SK-N-SH (cell line): ENCODE results near the gene ADRB2. TPM values are rescaled to one million over a fixed set of nuclear protein-coding genes. Genes with fewer than 3 reads are reported as not detected.

Source experiments
- CTCF ChIA-PET: fragments of 300-600, 350-600 bp; formaldehyde crosslinking; extraction: SDS; loops from one replicate; lab custom pipeline; 2021; lab: Yijun Ruan, JAX
- POLR2A ChIA-PET: fragments of 350-600 bp; sonication (Branson Sonifier 250); formaldehyde crosslinking; extraction: SDS; loops from one replicate; lab custom pipeline; 2020; ENCODE audit warnings: antibody characterized with exemption, inconsistent platforms; lab: Yijun Ruan, JAX
- DNase-seq: peaks from one replicate; pipeline ENCODE4 v3.0.0; 2012
- H2AFZ ChIP-seq: fragments of 200-600 bp; sonication (generic); 2 replicates; pipeline ENCODE4 v1.8.1; 2016; ENCODE audit warnings: antibody characterized with exemption, mild to moderate bottlenecking, low read depth
- H3F3A ChIP-seq: fragments of 200-600 bp; sonication (generic); replicated peaks from 2 replicates; pipeline ENCODE3; 2016; ENCODE audit warnings: antibody characterized with exemption, mild to moderate bottlenecking; ENCODE audit not compliant: insufficient read depth
- H3K27ac ChIP-seq, 2 experiments: fragments of 200-500 bp in 1 of 2; fragments of 200-600 bp in 1 of 2; sonication (Bioruptor generic) in 1 of 2; sonication (generic), shearing (Covaris generic) in 1 of 2; 2 replicates each; pipeline versions ENCODE4 v1.5.1 to v1.6.1; 2014 to 2016; ENCODE audit warnings: low read depth in 2 of 2, inconsistent platforms in 1 of 2, low read length in 1 of 2, mild to moderate bottlenecking in 1 of 2, mixed read lengths in 1 of 2
- H3K27me3 ChIP-seq: fragments of 200-600 bp; sonication (generic), shearing (Covaris generic); 2 replicates; pipeline ENCODE4 v1.6.1; 2016; ENCODE audit warnings: mixed run types; ENCODE audit not compliant: insufficient read depth
- H3K36me3 ChIP-seq, 2 experiments: fragments of 200-500 bp in 1 of 2; fragments of 200-600 bp in 1 of 2; sonication (Bioruptor generic) in 1 of 2; sonication (generic) in 1 of 2; replicated peaks in 1 of 2; 2 replicates each; pipeline versions ENCODE3 to v1.5.1; 2014 to 2016; ENCODE audit warnings: low read length in 1 of 2, mild to moderate bottlenecking in 1 of 2; ENCODE audit not compliant: insufficient read depth in 2 of 2, control insufficient read depth in 1 of 2
- H3K4me1 ChIP-seq, 2 experiments: fragments of 200-500 bp in 1 of 2; fragments of 200-600 bp in 1 of 2; sonication (Bioruptor generic) in 1 of 2; sonication (generic), shearing (Covaris generic) in 1 of 2; 2 replicates each; pipeline versions ENCODE4 v1.5.1 to v1.6.1; 2014 to 2016; ENCODE audit warnings: low read depth in 1 of 2, low read length in 1 of 2, mixed run types in 1 of 2; ENCODE audit not compliant: insufficient read depth in 2 of 2, control insufficient read depth in 1 of 2
- H3K4me2 ChIP-seq: fragments of 200-600 bp; sonication (generic), shearing (Covaris generic); 2 replicates; pipeline ENCODE4 v1.6.1; 2017; ENCODE audit warnings: mixed run types
- H3K4me3 ChIP-seq, 2 experiments: fragments of 200-500 bp in 1 of 2; fragments of 200-600 bp in 1 of 2; sonication (Bioruptor generic) in 1 of 2; sonication (generic), shearing (Covaris generic) in 1 of 2; 2 replicates each; pipeline versions ENCODE4 v1.5.1 to v1.8.1; 2014 to 2016; ENCODE audit warnings: low read depth in 2 of 2, inconsistent platforms in 1 of 2, low read length in 1 of 2, mild to moderate bottlenecking in 1 of 2, mixed read lengths in 1 of 2, moderate library complexity in 1 of 2
- H3K79me2 ChIP-seq: fragments of 200-600 bp; sonication (generic); 2 replicates; pipeline ENCODE4 v1.8.1; 2017; ENCODE audit warnings: mild to moderate bottlenecking; ENCODE audit not compliant: insufficient read depth
- H3K9ac ChIP-seq: fragments of 200-600 bp; sonication (generic); 2 replicates; pipeline ENCODE4 v1.6.1; 2017; ENCODE audit warnings: mixed run types
- H3K9me2 ChIP-seq: fragments of 200-600 bp; sonication (generic); 2 replicates; pipeline ENCODE4 v1.6.1; 2017; ENCODE audit warnings: mixed run types
- H3K9me3 ChIP-seq: fragments of 200-600 bp; sonication (generic); 2 replicates; pipeline ENCODE4 v1.6.1; 2017; ENCODE audit warnings: mixed run types, mild to moderate bottlenecking, moderate library complexity
- H4K20me1 ChIP-seq: fragments of 200-600 bp; sonication (generic); 2 replicates; pipeline ENCODE4 v1.6.1; 2017; ENCODE audit warnings: mild to moderate bottlenecking, mixed run types; ENCODE audit not compliant: insufficient read depth
- FOSL2 ChIP-seq: IDR thresholded peaks from 2 replicates; pipeline ENCODE4 v1.4.0; 2012; ENCODE audit warnings: low read depth, mild to moderate bottlenecking, moderate library complexity, borderline replicate concordance
- FOXJ3 ChIP-seq: sonication (generic); formaldehyde crosslinking; IDR thresholded peaks from 2 replicates; pipeline ENCODE4 v1.5.1; 2020; ENCODE audit warnings: mild to moderate bottlenecking, missing genetic modification reagents
- GABPA ChIP-seq: IDR thresholded peaks from 2 replicates; pipeline ENCODE4 v1.4.0; 2012; ENCODE audit warnings: low read depth, mild to moderate bottlenecking
- IRF3 ChIP-seq: fragments of 150-350 bp; IDR thresholded peaks from 2 replicates; pipeline ENCODE4 v1.6.1; 2016; ENCODE audit warnings: mild to moderate bottlenecking, low read depth, low read length
- MEF2A ChIP-seq: IDR thresholded peaks from 2 replicates; pipeline ENCODE4 v1.4.0; 2012; ENCODE audit warnings: low read depth, borderline replicate concordance
- MXI1 ChIP-seq: IDR thresholded peaks from 2 replicates; pipeline ENCODE4 v1.6.1; 2012; ENCODE audit warnings: mild to moderate bottlenecking, low read depth, low read length, improper control_type of control experiment
- NFIC ChIP-seq: IDR thresholded peaks from 2 replicates; pipeline ENCODE4 v1.4.0; 2012; ENCODE audit warnings: borderline replicate concordance
- NRF1 ChIP-seq: IDR thresholded peaks from 2 replicates; pipeline ENCODE4 v1.6.1; 2012; ENCODE audit warnings: low read depth, mild to moderate bottlenecking, low read length
- RAD21 ChIP-seq: IDR thresholded peaks from 2 replicates; pipeline ENCODE4 v1.6.1; 2012; ENCODE audit warnings: mild to moderate bottlenecking, low read length
- RFX5 ChIP-seq: IDR thresholded peaks from 2 replicates; pipeline ENCODE4 v1.6.1; 2012; ENCODE audit warnings: mild to moderate bottlenecking, improper control_type of control experiment, low read length
- RXRA ChIP-seq: IDR thresholded peaks from 2 replicates; pipeline ENCODE4 v1.4.0; 2012; ENCODE audit warnings: low read depth, mild to moderate bottlenecking, borderline replicate concordance
- SIN3A ChIP-seq: IDR thresholded peaks from 2 replicates; pipeline ENCODE4 v1.6.1; 2012; ENCODE audit warnings: low read depth, mild to moderate bottlenecking, low read length, moderate library complexity, borderline replicate concordance
- SMC3 ChIP-seq: IDR thresholded peaks from 2 replicates; pipeline ENCODE4 v1.6.1; 2012; ENCODE audit warnings: low read depth, low read length, improper control_type of control experiment
- TCF12 ChIP-seq: IDR thresholded peaks from 2 replicates; pipeline ENCODE4 v1.4.0; 2012
- YY1 ChIP-seq: IDR thresholded peaks from 2 replicates; pipeline ENCODE4 v1.4.0; 2012; ENCODE audit warnings: low read depth, mild to moderate bottlenecking
- WGBS: methylation state at CpG from one replicate; pipeline ENCODE4 v1.1.6; 2017; ENCODE audit warnings: low lambda C conversion rate; 5-methylcytosine and 5-hydroxymethylcytosine counted together
- polyA plus RNA-seq, 3 experiments: library from polyadenylated mRNA; depleted of rRNA; stranded (reverse); fragments of >200 nt; gene quantifications; 2 replicates each; pipeline ENCODE4 v1.2.3, GENCODE V29; 2012
- TF ChIP-seq, protein P1 (sequence below): fragments of 150-350 bp; IDR thresholded peaks from 2 replicates; pipeline ENCODE4 v1.6.1; 2017; ENCODE audit warnings: antibody characterized with exemption, low read length, low read depth, borderline replicate concordance
- TF ChIP-seq, protein P2 (sequence below): fragments of 200-600 bp; sonication (generic); IDR thresholded peaks from 2 replicates; pipeline ENCODE4 v1.6.1; 2017; ENCODE audit warnings: antibody characterized with exemption, mild to moderate bottlenecking, moderate library complexity
- TF ChIP-seq, protein P3 (sequence below): IDR thresholded peaks from 2 replicates; pipeline ENCODE4 v1.4.0; 2012; ENCODE audit warnings: low read depth, borderline replicate concordance
- TF ChIP-seq, protein P4 (sequence below): IDR thresholded peaks from 2 replicates; pipeline ENCODE4 v1.4.0; 2012; ENCODE audit warnings: low read depth

Gene ADRB2
- polyA plus RNA-seq, 1 of the 3 experiments (the other 2 are of a cell fraction), result 1.0 TPM

DNA sequence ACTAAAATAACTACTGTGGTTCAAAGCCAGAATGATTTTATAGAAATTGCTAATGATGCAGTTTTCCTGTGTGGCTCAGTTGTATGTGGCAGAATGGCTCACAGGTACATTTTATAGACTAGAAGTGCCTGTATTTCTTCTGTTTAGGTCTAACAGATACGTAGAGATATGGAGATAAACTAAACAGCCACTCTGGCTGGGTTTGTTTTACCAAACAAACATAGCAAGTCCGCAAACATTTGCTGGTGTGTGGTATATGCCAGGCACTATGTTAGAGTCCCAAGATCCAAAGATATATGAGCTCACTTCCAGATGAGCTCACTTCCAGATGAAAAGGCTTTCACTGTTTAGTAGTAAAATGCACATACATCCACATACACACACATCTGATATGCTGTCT, 24.4 kb downstream of the ADRB2 start:
- no peak overlapping the region for H3K4me3 ChIP-seq
- WGBS, result 36% methylated on average over 2 of the region's 2 CpGs
- H4K20me1 ChIP-seq, result no peaks in the 10 kb centered on the region
- POLR2A ChIA-PET, result interaction anchor here (0.6 kb wide), 1 partner anchor 10 kb away, joined by 5 read pairs; no protein-coding TSS in a partner anchor
- H3K9ac ChIP-seq, result no peak overlapping the region
- no peak overlapping the region for H3K4me2 ChIP-seq
- H3K9me2 ChIP-seq, result no peaks in the 10 kb centered on the region
- H3K27me3 ChIP-seq, result no peaks in the 10 kb centered on the region
- H3F3A ChIP-seq, result no peaks in the 10 kb centered on the region
- H3K36me3 ChIP-seq, result no peaks in the 10 kb centered on the region
- no peaks in the 10 kb centered on the region for H3K79me2 ChIP-seq
- TF ChIP-seq TCF12, result no peak
- TF ChIP-seq SIN3A, result no peak
- TF ChIP-seq, protein P1, sequence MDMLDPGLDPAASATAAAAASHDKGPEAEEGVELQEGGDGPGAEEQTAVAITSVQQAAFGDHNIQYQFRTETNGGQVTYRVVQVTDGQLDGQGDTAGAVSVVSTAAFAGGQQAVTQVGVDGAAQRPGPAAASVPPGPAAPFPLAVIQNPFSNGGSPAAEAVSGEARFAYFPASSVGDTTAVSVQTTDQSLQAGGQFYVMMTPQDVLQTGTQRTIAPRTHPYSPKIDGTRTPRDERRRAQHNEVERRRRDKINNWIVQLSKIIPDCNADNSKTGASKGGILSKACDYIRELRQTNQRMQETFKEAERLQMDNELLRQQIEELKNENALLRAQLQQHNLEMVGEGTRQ, result no peak
- TF ChIP-seq, protein P2, sequence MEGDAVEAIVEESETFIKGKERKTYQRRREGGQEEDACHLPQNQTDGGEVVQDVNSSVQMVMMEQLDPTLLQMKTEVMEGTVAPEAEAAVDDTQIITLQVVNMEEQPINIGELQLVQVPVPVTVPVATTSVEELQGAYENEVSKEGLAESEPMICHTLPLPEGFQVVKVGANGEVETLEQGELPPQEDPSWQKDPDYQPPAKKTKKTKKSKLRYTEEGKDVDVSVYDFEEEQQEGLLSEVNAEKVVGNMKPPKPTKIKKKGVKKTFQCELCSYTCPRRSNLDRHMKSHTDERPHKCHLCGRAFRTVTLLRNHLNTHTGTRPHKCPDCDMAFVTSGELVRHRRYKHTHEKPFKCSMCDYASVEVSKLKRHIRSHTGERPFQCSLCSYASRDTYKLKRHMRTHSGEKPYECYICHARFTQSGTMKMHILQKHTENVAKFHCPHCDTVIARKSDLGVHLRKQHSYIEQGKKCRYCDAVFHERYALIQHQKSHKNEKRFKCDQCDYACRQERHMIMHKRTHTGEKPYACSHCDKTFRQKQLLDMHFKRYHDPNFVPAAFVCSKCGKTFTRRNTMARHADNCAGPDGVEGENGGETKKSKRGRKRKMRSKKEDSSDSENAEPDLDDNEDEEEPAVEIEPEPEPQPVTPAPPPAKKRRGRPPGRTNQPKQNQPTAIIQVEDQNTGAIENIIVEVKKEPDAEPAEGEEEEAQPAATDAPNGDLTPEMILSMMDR, result no peak
- TF ChIP-seq, protein P3, sequence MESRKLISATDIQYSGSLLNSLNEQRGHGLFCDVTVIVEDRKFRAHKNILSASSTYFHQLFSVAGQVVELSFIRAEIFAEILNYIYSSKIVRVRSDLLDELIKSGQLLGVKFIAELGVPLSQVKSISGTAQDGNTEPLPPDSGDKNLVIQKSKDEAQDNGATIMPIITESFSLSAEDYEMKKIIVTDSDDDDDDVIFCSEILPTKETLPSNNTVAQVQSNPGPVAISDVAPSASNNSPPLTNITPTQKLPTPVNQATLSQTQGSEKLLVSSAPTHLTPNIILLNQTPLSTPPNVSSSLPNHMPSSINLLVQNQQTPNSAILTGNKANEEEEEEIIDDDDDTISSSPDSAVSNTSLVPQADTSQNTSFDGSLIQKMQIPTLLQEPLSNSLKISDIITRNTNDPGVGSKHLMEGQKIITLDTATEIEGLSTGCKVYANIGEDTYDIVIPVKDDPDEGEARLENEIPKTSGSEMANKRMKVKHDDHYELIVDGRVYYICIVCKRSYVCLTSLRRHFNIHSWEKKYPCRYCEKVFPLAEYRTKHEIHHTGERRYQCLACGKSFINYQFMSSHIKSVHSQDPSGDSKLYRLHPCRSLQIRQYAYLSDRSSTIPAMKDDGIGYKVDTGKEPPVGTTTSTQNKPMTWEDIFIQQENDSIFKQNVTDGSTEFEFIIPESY, result no peak
- TF ChIP-seq MEF2A, result no peak
- no peak for TF ChIP-seq GABPA
- no peak for TF ChIP-seq RFX5
- no peak for TF ChIP-seq RXRA
- no peak for TF ChIP-seq NRF1
- no peak for TF ChIP-seq IRF3
- TF ChIP-seq, protein P4, sequence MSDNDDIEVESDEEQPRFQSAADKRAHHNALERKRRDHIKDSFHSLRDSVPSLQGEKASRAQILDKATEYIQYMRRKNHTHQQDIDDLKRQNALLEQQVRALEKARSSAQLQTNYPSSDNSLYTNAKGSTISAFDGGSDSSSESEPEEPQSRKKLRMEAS, result no peak
- TF ChIP-seq NFIC, result no peak
- TF ChIP-seq SMC3, result no peak
- no peak for TF ChIP-seq MXI1
- TF ChIP-seq RAD21, result no peak
- no peak for TF ChIP-seq FOXJ3 (CRISPR knock-in tag)
- TF ChIP-seq YY1, result no peak
- no peak for TF ChIP-seq FOSL2
- H3K4me1 ChIP-seq, result no peaks in the 10 kb centered on the region
- DNase-seq, result no peak
- no peak overlapping the region for H3K27ac ChIP-seq
- no peak overlapping the region for H2AFZ ChIP-seq
- no peaks in the 10 kb centered on the region for H3K9me3 ChIP-seq
- CTCF ChIA-PET, result interaction anchor here (0.7 to 1.3 kb wide), 5 partner anchors 11 to 146 kb away, joined by 3 to 4 read pairs (median 3); no protein-coding TSS in a partner anchor
